Measurements from ENCODE around the gene NKTR. TPM values are rescaled to one million over a fixed set of nuclear protein-coding genes. Genes with fewer than 3 reads are reported as not detected.

NKTR gene
- total and polyA plus RNA-seq, 7 donors, result 9.0 to 23.0 (median 14.1) TPM

DNA sequence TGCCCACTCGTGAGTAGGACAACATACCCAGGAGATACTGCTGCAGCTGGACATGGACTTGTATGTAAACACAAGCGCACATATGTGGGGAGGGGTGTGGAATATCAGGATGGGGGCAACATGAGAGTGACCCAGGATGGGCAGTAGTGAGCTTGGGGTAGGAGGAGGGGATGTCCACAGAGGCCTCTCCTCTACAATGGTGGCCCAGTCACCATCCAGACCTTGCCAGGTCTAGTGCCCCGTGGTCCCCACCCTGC, 52.7 kb downstream of the NKTR start:
- Histone ChIP-seq H3K9me3 (no peaks in the 10 kb centered on the region), H3K27me3 (ENCODE audit: insufficient read depth in 3 of 3, low read length in 2 of 3) (no peaks in the 10 kb centered on the region), H3K4me3 (peak overlapping the region; percentile 78), H3K27ac (peak overlapping the region; percentile 98), H3K4me1 (peaks cover 45% of the 10 kb centered on the region), H3K36me3 (ENCODE audit: insufficient read depth in 1 of 2, low read depth in 1 of 2) (peaks cover under 1 to 11% of the 10 kb centered on the region in 2 donors)
- TF ChIP-seq, protein P1, sequence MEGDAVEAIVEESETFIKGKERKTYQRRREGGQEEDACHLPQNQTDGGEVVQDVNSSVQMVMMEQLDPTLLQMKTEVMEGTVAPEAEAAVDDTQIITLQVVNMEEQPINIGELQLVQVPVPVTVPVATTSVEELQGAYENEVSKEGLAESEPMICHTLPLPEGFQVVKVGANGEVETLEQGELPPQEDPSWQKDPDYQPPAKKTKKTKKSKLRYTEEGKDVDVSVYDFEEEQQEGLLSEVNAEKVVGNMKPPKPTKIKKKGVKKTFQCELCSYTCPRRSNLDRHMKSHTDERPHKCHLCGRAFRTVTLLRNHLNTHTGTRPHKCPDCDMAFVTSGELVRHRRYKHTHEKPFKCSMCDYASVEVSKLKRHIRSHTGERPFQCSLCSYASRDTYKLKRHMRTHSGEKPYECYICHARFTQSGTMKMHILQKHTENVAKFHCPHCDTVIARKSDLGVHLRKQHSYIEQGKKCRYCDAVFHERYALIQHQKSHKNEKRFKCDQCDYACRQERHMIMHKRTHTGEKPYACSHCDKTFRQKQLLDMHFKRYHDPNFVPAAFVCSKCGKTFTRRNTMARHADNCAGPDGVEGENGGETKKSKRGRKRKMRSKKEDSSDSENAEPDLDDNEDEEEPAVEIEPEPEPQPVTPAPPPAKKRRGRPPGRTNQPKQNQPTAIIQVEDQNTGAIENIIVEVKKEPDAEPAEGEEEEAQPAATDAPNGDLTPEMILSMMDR (IDR thresholded peaks at IDR 0.05), result no peak
- WGBS, 3 donors, result 24 to 27% (median 26%) methylated on average over 3 of the region's 3 CpGs
- intact Hi-C loops (cut with DNase I), result loop anchor here (5.0 to 10.0 kb wide), 2 partner anchors 46 to 92 kb away; no protein-coding TSS in a partner anchor
- no peak for DNase-seq
- peak; percentile 0 to 8 (median 4) for ATAC-seq

- H3K27ac ChIP-seq, result peak within 1 kb of the TSS; percentile 98
- no peaks in the 10 kb centered on the region for H3K9me3 ChIP-seq
- DNase-seq (peak; percentile 79 to 86), ATAC-seq (peak; percentile 11 to 23 (median 14))
- TF ChIP-seq, protein P1 (IDR thresholded peaks at IDR 0.05), result no peak
- intact Hi-C loops (cut with DNase I), result loop anchor here (2.0 to 10.0 kb wide), 3 partner anchors 46 to 91 kb away; no protein-coding TSS in a partner anchor
- H3K36me3 ChIP-seq (ENCODE audit: insufficient read depth in 1 of 2, low read depth in 1 of 2), result peaks cover 0 to 11% of the 10 kb centered on the region in 2 donors
- 2% methylated on average over 26 to 31 of the region's 31 CpGs for WGBS, 3 donors
- no peaks in the 10 kb centered on the region for H3K27me3 ChIP-seq (ENCODE audit: insufficient read depth in 3 of 3, low read length in 2 of 3)
- H3K4me3 ChIP-seq, result peak within 1 kb of the TSS; percentile 78
- peaks cover 50% of the 10 kb centered on the region for H3K4me1 ChIP-seq
These were observed 53.3 kb downstream of the NKTR start, which contains the start of gene ZBTB47 for GRCh38 chr3:42653560-42654330. ZBTB47 (plus strand) TSS chr3:42653697; CDS start chr3:42658356, 4,659 bp downstream.

DNA sequence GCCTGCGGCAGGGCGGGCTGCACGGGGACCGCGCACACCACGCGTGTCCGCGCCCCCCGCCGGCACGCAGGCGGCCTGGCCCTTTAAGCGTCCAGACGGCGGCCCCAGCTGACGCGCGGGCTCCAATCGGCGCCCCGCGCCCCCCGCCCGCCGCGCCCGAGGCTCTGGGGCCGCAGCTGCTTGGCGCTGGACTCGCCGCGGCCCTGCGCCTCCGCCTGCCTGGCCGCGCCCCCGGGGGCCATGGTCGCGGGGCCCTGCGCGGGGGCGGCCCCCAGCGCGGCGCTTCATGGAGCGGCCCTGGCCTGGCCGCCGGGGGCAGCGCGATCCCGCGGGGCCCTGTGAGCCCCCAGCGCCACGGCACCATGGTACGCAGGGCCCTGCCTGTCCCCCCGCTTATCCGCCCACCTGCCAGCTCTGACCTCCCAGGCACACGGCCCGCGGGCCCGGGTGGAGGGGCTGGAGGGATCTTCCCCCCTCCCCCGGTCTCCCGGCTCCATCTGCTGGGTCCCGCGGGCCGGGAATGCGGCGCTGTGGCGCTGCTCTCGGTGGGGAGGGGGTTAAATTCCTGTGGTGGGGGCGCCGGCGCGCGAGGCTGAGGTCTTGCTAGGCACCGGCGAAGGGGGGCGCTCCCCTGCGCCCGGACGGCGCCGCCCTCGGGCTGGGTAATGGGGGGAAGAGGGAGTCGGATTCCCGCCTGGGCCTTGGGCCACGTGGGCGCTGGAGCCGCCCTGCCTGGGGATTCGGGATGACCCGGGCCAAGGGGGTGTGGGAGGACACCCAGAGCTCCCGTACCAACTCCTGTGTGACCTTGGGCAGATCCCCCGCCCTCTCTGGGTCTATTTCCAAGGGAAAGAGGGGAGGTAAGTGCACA, 54.1 kb downstream of the NKTR start:
- intact Hi-C loops (cut with DNase I), result loop anchor here (2.0 to 10.0 kb wide), 3 partner anchors 47 to 90 kb away; no protein-coding TSS in a partner anchor
- TF ChIP-seq, protein P1 (IDR thresholded peaks at IDR 0.05), result no peak

GRCh38 chr3:42655331-42655888, 54.9 kb downstream of the NKTR start:
- intact Hi-C loops (cut with DNase I), result loop anchor here (2.0 to 10.0 kb wide), 2 partner anchors 89 kb away; no protein-coding TSS in a partner anchor
- Histone ChIP-seq H3K36me3 (ENCODE audit: insufficient read depth in 1 of 2, low read depth in 1 of 2) (peaks cover 0 to 20% of the 10 kb centered on the region in 2 donors), H3K4me1 (peaks cover 59% of the 10 kb centered on the region), H3K4me3 (peak overlapping the region; percentile 78), H3K27me3 (ENCODE audit: insufficient read depth in 3 of 3, low read length in 2 of 3) (no peaks in the 10 kb centered on the region), H3K27ac (peak overlapping the region; percentile 98), H3K9me3 (no peaks in the 10 kb centered on the region)
- DNase-seq (peak; percentile 57 to 72), ATAC-seq (peak in 2 of 4 donors; percentile 11 to 16)
- TF ChIP-seq, protein P1 (IDR thresholded peaks at IDR 0.05), result no peak
- WGBS, 3 donors, result 28 to 37% (median 31%) methylated on average over 4 of the region's 4 CpGs

More for the DNA sequence above, 54.1 kb downstream of the NKTR start:
- peak overlapping the region; percentile 78 for H3K4me3 ChIP-seq
- 1% methylated on average over 32 to 94 of the region's 94 CpGs for WGBS, 3 donors
- no peaks in the 10 kb centered on the region for H3K27me3 ChIP-seq (ENCODE audit: insufficient read depth in 3 of 3, low read length in 2 of 3)
- H3K36me3 ChIP-seq (ENCODE audit: insufficient read depth in 1 of 2, low read depth in 1 of 2), result peaks cover 0 to 14% of the 10 kb centered on the region in 2 donors
- H3K9me3 ChIP-seq, result no peaks in the 10 kb centered on the region
- H3K27ac ChIP-seq, result peak overlapping the region; percentile 98
- H3K4me1 ChIP-seq, result peaks cover 52% of the 10 kb centered on the region
- ATAC-seq (peak; percentile 59 to 70 (median 63)), DNase-seq (peak; percentile 77 to 87)
